Measurements from ENCODE around the gene ZMYND11. TPM values are rescaled to one million over a fixed set of nuclear protein-coding genes. Genes with fewer than 3 reads are reported as not detected.

ZMYND11 gene
- total and polyA plus RNA-seq, 9 of the 15 experiments (the other 6 are each of a cell fraction or from before 2014, with no cell fraction given) = 2.7 to 13.8 (median 8.8) TPM

GRCh38 chr10:176677-177076 lies 41.4 kb downstream of the ZMYND11 start:
- in situ Hi-C loops (cut with MboI) = no loop called here
- no peaks in the 10 kb centered on the region for H3K9me1 ChIP-seq (ENCODE audit: control insufficient read depth, insufficient read depth, low read length)
- no peak overlapping the region for H3K27ac ChIP-seq (ENCODE audit: extremely low read depth, low read depth, low read length)
- no TSS peak for BruUV-seq (replicated peaks)
- no peaks in the 10 kb centered on the region for H3K27me3 ChIP-seq (ENCODE audit: control insufficient read depth in 2 of 2, insufficient read depth in 2 of 2, low read length in 2 of 2)
- intact Hi-C loops (cut with micrococcal nuclease) = no loop called here
- no peak overlapping the region for H3K4me3 ChIP-seq
- no peaks in the 10 kb centered on the region for H3K9me3 ChIP-seq (replicated peaks; ENCODE audit: control insufficient read depth, insufficient read depth, low read depth, low read length)
- TF ChIP-seq ELF4 (CRISPR knock-in tag; IDR thresholded peaks at IDR 0.05) (no peak), ZNF695 (CRISPR knock-in tag; IDR thresholded peaks at IDR 0.05) (no peak), HIVEP1 (CRISPR knock-in tag; IDR thresholded peaks at IDR 0.05) (no peak), L3MBTL2 (IDR thresholded peaks at IDR 0.05) (no peak), NR2F6 (CRISPR knock-in tag; IDR thresholded peaks at IDR 0.05) (no peak), POLR3G (IDR thresholded peaks at IDR 0.05; ENCODE audit: extremely low read depth, insufficient read length, insufficient replicate concordance) (no peak), ZBTB26 (CRISPR knock-in tag; IDR thresholded peaks at IDR 0.05) (no peak), LCOR (CRISPR knock-in tag; IDR thresholded peaks at IDR 0.05) (no peak), NR2C2 (CRISPR knock-in tag; IDR thresholded peaks at IDR 0.05) (no peak), NR2C2 (tag; IDR thresholded peaks at IDR 0.05) (no peak), SRSF9 (IDR thresholded peaks at IDR 0.05; ENCODE audit: borderline replicate concordance, low read depth, low read length) (no peak)
- TF ChIP-seq, protein P1, sequence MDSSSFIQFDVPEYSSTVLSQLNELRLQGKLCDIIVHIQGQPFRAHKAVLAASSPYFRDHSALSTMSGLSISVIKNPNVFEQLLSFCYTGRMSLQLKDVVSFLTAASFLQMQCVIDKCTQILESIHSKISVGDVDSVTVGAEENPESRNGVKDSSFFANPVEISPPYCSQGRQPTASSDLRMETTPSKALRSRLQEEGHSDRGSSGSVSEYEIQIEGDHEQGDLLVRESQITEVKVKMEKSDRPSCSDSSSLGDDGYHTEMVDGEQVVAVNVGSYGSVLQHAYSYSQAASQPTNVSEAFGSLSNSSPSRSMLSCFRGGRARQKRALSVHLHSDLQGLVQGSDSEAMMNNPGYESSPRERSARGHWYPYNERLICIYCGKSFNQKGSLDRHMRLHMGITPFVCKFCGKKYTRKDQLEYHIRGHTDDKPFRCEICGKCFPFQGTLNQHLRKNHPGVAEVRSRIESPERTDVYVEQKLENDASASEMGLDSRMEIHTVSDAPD (CRISPR knock-in tag; IDR thresholded peaks at IDR 0.05) = no peak
- FAIRE-seq = no peak
- no peak for DNase-seq (ENCODE audit: extremely low read depth in 1 of 4, low spot score in 3 of 4)
- H3K36me3 ChIP-seq (ENCODE audit: control insufficient read depth, insufficient read depth, low read length) = no peaks in the 10 kb centered on the region
- ChIA-PET POLR2A (no interaction called here), CTCF (ENCODE audit: low intra/inter-chr PET ratio) (no interaction called here)
- H3K4me1 ChIP-seq (replicated peaks in 1 of 2; ENCODE audit: control insufficient read depth in 2 of 2, insufficient read depth in 2 of 2, low read length in 2 of 2) = no peaks in the 10 kb centered on the region
- H3K4me2 ChIP-seq (ENCODE audit: insufficient read depth, low read length) = no peak overlapping the region
- H3K79me2 ChIP-seq (ENCODE audit: control insufficient read depth, insufficient read depth, low read length) = no peaks in the 10 kb centered on the region
- no peak overlapping the region for H3K9ac ChIP-seq (ENCODE audit: insufficient read depth in 1 of 2, low read depth in 2 of 2, low read length in 2 of 2)
- no peak for ATAC-seq
- no peak overlapping the region for H2AFZ ChIP-seq (ENCODE audit: low read depth, low read length)
- H4K20me1 ChIP-seq (replicated peaks; ENCODE audit: control insufficient read depth, insufficient read depth, low read length) = no peaks in the 10 kb centered on the region

All from K562 (cell line).